GM21576 (cell line): Measurements from ENCODE around the gene HDAC10.

ENCODE experiments used
- ATAC-seq: cut with Tn5 transposase; IDR thresholded peaks from one replicate; pipeline ENCODE4 v1.9.1; 2021; ENCODE audit warnings: mild to moderate bottlenecking, moderate library complexity; ENCODE audit not compliant: unreplicated experiment

Gene HDAC10

DNA sequence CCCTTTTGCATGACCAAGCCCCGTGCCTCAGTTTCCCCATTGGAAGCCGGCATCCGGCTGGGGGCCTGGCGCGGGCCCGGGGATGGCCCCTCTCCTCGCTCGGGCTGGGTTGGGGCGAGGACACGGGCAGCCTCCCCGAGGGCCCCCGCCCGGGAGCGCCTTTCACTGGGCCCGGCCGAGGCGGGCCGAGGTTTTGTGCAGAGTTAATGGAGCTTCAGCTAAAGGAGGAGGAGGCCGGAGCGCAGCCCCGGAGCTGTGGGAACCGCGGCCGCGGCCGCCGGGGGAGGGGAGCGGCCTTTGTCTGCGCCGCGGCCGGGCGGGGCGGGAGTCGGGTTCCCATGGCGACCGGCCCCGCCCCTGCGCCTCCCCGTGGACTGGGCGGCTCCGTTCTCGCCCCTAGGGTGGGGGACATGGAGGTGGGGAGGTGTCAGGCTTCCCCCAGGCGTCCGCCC lies 20.5 kb upstream of the HDAC10 start:
- ATAC-seq: no peak

DNA sequence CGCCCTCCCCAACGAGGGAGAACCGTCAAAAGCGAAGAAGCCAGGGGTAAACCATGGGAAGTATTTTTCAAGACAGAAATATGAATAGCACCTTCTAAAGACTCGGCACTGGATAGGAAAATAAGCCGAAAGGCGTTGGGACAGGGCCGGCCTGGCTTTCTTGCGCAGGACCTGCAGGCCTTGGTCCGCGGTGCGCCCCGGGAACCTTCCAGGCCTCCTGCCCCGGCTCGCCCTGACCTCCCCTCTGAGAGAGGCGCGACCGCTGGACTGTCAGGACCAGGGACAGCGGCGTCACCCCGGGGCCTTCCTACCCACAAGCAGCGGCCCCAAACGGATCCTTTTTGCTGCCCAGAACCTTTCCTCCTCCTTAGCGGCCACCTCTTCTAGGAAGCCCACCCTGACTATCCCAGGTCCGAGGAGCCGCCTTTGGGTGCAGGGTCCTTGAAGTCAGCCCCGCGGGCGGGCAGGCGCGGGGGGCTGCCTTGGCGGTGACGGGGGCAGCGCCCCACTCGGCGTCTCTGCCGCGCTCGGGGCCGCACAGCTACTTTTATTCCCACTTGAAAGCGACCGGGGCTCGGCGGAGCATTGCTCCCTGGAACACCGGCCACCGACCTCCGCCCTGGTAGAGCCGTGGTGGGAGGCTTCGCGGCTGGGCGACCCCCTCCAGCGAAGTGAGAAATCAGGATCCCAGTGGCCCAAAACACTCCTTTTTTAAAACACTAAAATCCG lies 19.8 kb upstream of the HDAC10 start:
- no peak for ATAC-seq

DNA sequence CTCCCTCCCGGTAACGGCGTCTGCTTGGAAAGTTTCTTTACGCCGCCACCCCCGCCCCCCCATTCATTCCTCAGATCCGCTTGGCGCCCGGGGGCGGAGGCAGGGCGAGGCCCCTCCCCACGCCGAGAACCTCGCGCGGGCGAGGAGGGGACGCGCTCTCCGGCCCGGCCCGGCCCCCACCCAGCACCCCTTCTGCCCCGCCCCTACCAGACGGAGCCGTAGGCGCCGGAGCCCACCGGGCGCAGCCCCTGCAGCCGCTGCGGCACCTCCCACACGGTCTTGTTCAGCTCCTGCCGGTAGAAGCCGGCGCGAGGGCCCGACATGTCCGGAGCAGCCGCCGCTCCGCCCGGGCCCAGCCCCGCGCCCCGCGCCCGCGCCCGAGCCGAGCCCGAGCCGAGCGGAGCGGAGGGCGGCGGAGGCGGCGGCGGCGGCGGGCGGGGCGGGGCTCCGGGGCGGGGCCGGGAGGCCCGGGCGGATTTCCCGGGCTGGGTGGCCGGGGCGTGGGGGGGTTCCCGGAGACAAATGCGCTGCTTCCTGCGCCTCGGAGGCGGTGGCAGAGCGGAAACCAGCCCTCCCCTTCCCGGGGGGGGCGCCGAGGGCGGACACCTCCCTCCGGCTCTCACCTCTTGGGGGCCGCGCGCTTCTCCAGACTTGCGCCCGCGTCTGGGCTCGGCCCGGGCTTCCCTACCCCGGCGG lies 19.1 kb upstream of the HDAC10 start, which contains the start of gene MAPK11:
Gene MAPK11, minus strand, starts transcription at position 411 of the 696 bp plus-strand sequence. Its CDS starts 88 bp downstream, at position 323.
- ATAC-seq: no peak

GRCh38 chr22:50269573-50269969 lies 18.5 kb upstream of the HDAC10 start:
- no peak for ATAC-seq

- ATAC-seq: no peak
Measured at GRCh38 chr22:50268655-50269113, 17.6 kb upstream of the HDAC10 start.

DNA sequence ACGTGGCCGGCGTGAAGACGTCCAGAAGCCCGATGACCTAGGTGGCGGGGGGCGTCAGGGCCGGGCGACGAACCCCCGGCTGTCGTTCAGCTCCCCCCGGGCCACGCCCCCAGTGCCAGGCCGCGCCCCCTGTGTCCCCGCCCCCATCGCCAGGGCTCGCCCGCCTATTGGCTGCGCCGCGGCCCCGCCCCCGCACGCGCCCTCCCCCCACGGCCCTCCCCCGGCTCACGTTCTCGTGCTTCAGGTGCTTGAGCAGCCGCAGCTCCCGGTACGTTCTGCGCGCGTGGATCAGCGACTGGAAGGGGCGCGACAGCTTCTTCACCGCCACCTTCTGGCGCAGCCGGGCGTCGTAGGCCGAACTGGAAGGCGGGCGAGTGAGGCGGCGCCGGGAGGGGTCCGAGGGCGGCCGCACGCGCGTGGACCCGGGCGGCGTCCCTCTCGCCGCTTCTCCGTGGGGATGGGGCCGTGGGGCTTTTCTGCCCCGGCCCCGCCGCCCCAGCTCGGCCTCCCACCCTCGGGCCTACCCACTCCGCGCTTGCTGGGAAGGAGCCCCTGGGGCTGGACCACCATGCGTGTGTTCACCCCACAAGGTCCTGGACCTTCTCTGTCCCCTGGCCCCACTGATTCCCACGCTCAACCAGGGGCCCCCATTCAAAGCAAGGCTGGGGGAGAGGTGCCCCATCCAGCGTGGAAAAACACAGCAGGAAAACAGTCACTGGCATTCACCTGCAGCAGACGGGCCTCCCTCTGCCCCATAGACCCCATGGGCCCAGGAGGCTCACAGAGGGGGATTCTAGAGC lies 16.7 kb upstream of the HDAC10 start:
- ATAC-seq: no peak

- ATAC-seq: no peak
Measured at GRCh38 chr22:50266994-50267393, 15.9 kb upstream of the HDAC10 start.

DNA sequence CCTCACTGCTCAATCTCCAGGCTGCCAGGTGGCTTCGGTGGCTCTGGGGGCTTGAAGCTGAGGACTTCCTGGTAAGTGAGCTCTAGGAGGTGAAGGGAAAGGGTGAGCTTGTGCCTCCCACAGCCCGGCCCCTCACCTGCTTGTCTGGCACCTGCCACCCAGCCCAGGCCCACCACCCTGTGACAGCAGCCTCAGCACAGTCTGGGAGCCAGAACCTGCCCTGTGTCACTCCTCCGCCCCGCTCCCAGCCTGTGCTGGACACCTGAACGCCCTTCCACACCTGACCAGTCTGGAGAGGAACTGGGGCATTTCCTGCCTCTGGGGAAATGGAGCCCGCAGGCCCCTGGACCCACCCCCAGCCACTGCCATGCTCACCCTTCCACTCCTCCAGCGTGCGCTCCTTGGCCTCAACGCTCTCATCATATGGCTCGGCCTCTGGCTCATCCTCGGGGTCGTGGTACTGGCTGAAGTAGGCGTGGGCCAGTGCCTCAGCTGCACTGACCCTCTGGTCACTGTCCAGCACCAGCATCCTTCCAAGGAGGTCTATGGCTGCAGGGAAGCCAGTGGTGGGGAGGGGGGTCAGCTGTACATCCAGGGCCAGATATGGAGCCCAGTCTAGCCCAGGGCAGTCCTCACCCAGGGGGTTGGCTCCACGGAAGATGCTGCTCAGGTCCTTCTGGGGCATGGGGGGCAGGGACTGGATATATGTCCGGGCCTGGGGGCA lies 14.0 kb upstream of the HDAC10 start:
- ATAC-seq: no peak

DNA sequence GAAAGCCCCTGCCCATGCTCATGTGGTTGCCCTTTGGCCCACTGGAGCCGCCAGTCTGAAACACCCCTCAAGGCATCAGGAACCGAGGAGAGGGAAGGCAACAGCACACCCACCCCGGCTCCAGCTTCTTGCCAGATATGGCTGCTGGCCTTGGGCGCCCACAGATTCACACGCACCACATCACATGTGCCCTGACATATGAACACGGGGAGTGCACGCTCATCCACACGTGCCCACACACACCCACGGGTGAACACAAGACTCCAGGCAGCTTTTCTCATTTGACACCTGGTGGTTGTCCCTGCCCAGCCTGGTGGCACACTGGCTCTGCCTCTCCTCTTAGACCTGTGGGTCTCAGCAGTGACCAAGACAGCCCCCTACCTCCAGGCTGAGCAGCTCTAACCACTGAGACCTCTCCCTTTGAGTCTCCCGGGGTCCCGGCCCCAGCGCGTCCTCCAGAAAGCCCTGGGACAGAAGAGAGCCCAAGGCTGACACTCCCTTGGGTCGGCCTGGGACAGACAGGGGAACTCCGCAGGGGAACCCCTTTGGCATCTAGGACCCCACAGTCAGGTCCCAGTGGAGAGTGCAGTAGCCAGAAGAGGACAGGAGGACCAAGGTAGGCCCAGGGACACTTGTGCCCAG lies 13.2 kb upstream of the HDAC10 start:
- ATAC-seq: no peak

DNA sequence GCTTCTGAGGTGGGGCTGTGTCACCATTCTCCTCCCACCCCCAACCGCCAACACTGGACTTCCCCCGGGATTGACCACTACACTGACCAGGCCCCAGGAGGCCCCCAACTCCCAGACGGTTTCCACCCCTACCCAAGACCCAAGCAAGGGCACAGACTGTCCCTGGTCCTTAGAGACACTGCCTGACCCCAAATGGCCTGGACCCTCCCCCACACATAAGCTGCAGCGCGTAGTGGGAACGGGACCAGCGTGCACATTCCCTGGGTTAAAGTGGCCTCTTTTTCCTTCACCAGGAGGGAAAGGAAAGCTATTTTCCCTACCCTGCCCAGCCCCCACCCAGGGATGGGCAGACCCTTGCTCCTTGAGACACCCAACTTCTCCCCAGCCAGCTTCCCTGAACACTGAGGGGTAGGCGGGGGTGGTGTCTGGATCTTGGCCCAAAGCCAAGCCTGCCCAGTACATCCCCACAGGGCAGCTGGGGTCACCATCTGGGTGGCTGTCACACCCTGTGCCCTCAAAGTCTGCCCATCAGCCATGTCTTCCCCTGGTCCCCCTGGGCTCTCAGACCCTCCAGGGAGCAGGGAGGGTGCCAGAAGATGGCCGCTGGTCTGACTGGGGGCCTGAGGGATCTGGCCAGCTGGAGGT lies 12.0 kb upstream of the HDAC10 start:
- no peak for ATAC-seq

DNA sequence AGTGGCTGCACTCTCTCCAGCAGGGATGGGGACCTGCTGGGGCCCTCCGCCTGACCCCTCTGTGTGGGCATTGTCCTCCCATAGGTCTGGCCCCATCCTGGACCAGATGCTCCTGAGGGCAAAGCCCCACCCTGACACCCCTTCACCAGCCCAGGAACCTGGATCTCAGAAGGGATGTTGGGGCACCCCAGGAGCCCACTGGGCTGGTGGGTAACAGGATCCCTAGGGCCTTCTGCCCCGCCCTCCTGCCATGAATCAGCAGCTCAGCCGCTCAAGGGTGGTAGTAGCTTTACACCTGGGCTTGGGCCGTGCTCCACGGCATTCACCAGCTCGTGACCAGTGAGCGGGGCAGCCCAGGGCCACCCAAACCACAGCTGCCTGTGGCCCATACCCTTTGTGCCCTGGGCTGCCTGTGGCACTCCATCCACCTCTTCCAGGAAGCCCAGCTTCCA lies 11.4 kb upstream of the HDAC10 start:
- no peak for ATAC-seq

- ATAC-seq: no peak
Measured at GRCh38 chr22:50261615-50262459, 10.8 kb upstream of the HDAC10 start, which contains the start of gene MAPK12. Gene MAPK12, minus strand, starts transcription at chr22:50261683. Its CDS starts 174 bp downstream, at chr22:50261509.

DNA sequence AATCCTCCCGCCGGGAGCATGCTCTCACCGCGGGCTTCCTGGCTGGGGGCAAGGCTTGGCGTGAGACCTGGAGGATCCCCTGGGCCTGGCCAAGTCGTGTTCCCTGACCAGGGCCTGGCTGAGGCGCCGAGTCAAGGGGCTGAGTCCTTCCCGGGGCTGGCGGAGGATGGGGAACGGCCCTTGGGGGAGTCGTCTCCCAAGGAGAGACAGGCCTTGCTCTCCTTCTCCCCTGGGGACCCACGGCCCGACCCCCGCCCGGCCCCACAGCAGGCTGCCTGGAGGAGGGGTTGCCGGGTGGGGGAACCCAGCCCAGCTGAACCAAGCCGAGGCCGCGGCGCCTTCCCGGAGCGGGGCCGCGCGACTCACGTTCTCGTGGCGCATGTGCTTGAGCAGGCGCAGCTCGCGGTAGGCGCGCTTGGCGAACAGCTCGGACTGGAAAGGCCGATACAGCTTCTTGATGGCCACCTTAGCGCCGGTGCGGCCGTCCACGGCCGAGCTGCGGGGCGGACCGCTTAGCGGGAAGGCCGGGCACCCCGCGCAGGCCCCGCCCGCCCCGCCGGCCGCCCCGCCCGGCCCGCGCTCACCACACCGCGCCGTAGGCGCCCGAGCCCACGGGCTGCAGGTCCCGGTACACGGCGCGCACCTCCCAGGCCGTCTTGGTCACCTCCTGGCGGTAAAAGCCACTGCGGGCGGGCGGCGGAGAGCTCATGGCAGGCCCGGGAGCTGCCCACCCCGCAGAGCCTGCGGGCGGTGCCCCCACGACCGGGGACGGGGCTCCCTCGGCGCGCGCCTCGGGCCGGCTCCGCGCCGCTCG lies 9.9 kb upstream of the HDAC10 start:
- ATAC-seq: no peak

DNA sequence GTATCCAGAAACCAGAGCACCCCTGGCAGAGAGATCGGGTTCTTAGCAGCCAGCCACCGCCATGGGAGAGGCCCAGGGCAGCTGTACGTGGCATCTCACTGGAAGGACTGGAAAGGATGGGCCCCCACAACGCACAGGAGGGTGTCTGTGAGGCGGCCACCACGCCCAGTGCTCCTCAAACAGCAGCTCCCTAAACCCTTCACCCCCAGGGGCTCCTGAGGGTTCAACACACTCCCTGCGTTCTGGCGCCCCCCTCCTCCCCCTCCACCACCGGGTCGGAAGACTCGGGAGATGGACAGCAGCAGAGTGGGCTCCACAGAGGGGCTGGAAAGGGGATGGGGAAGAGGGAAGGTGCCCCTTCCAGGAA lies 9.4 kb upstream of the HDAC10 start:
- ATAC-seq: no peak

- no peak for ATAC-seq
Measured at GRCh38 chr22:50259302-50259701, 8.2 kb upstream of the HDAC10 start.

GRCh38 chr22:50258361-50259292 lies 7.6 kb upstream of the HDAC10 start:
- no peak for ATAC-seq
